ENCODE results near the gene NLN.

DNA sequence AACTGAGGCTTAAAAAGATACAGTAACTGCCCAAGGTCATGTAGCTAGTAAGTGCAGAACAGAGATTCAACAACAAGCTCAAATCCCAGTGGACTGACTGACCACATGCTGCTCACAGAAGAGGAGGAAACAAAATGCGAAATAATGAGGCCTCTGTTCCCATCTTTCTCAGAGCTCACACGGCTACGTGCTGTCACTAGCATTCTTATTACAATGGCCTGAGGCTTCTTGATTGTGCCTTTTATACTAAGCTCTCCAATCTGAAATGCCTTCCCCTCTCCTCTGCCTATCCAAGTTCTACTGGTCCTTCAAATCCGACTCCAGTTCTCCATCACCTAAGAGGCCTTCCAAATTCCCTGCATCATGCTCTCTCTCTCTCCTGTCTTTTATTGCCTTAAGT lies 26.1 kb upstream of the NLN start:
- TF ChIP-seq EZH2 (IDR thresholded peaks at IDR 0.05; ENCODE audit: low read length) (no peak), CTCF (optimal IDR thresholded peaks at IDR 0.05 in 1 of 3, IDR thresholded peaks at IDR 0.05 in 1 of 3, conservative IDR thresholded peaks at IDR 0.05 in 1 of 3; ENCODE audit: extremely low read depth in 1 of 3, insufficient read depth in 2 of 3, low read length in 3 of 3) (no peak)
